SK-N-MC (cell line): ENCODE results near the gene FOLH1.
"Not testable (repeated sequence)": the region's sequence is repeated elsewhere in the genome, so short reads cannot be mapped to it uniquely, and the experiment has no call there.

Source experiments
- EZH2 ChIP-seq: fragments of 200-600 bp; sonication (generic); IDR thresholded peaks from one replicate; pipeline ENCODE4 v1.6.1; 2017; ENCODE audit warnings: antibody characterized with exemption
- POLR2AphosphoS5 ChIP-seq: IDR thresholded peaks from 2 replicates; pipeline ENCODE4 v1.6.1; 2012; ENCODE audit warnings: mild to moderate bottlenecking, low read depth, low read length, borderline replicate concordance

DNA sequence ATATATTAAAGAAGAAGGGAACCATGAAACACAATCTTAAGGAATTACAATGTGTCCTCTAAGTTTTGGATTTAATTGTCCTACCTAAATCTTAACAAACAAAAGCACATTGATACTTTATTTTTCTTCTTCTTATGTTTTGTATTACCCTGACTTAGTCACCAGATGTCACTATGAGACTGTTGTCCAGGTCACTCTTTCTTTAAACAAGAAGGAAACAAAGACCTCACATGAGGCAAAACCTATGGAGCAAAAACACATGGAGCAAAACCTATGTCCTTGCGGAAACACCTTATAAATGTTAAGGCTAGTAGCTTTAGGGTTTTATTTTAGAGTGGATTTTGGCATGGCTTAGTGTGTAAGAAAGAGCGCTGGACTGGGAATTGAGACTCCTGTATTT is 20.7 kb upstream of the FOLH1 start:
- not testable (repeated sequence) for TF ChIP-seq POLR2AphosphoS5, EZH2
